Measurements from ENCODE around the gene PKD2L1.
"Not testable (repeated sequence)": the region's sequence is repeated elsewhere in the genome, so short reads cannot be mapped to it uniquely, and the experiment has no call there.

Gene PKD2L1

DNA sequence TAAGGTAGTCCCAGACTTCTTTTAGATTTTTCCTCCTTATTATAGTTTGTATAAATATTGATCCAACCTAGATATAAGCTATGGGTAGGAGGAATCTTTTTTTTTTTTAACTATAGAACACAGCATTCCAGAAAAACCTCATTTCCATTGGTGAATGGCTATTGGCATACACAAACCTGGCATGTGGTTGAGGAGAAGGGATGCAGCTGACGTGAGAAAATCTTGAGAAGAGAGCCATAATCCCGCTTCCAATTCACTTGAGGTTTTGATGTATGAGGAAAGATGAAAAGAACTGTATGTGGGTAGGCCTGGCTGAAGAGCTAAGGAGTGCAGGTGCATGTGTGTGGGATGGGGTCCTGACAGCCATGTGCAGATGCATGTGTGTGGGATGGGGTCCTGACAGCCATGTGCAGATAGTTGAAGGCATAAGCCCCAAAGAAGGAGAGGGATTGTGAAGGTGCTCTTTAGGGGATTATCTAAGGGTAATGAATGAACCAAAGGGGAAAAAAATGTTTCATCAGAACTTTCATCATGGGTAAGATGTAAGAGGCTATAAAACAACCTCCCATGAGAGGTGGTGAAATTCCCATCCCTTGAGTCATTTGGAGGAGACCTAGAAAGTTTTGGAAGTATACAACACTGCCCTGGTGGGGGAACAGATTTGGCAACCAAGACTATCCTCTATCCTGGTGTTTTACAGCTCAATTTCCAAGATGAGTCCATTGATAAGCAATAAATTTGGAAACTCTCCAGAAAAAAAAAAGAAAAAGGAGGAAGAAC is 3.8 kb upstream of the PKD2L1 start:
- peak; percentile 17 for DNase-seq (ENCODE audit: low read depth)

DNA sequence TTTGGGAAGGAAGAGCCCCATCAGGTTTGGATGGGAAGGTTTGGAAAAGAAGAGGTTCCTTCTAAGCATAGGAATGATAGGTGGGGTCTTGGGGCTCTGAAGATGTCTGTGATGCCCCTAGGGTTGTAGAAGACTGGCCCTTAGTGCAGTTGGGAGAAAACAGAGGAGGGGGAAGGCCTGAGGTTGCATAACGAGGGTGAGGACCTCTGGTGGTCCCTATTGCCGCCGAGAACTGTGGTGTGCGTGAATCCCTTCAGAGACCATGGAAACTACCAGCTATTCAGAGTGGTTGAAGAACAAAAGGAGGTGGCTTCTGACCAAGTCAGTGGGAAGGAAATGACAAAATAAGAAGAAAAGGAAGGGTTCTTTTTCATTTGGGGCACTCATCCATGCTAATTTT is 3.1 kb upstream of the PKD2L1 start:
- DNase-seq (ENCODE audit: low read depth), result no peak

DNA sequence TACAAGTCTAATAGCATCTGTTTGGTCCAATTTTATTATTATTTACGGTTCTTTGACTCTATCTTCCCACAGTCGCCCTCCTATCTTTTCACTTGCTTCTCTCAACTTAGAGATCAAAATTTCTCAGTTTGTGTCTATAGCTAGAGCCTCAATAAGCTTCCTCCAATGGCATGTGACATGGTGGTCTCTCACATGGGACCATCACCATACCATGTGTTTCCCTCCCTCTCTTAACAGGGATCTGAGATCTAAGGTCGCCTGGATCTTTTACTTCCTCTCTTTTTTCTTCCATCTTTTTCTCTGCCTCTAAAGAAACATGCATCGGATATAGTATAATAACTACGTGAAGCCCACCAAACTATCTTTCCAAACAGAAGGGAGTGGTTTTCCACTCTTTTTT is 1.8 kb downstream of the PKD2L1 start:
- no peak for DNase-seq (ENCODE audit: low read depth)

DNA sequence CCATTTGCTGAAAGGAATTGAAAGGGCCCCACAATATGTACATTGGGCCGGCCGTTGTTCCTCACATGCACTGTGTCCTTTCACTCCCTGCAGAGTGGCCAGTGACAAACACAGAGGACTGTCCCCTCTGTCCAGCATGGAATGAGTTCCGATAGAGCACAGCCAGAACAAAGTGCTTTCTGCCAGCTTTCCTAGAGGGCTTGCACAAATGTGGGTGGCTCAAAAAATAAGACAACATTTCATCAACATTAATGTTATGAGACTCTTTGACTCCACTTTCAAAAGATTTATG is 2.4 kb downstream of the PKD2L1 start:
- no peak for DNase-seq (ENCODE audit: low read depth)

GRCh38 chr10:100327007-100327717 is 2.9 kb downstream of the PKD2L1 start:
- DNase-seq (ENCODE audit: low read depth), result no peak

- peak; percentile 30 for DNase-seq (ENCODE audit: low read depth)
Measured at GRCh38 chr10:100325158-100325557, 4.9 kb downstream of the PKD2L1 start.

DNA sequence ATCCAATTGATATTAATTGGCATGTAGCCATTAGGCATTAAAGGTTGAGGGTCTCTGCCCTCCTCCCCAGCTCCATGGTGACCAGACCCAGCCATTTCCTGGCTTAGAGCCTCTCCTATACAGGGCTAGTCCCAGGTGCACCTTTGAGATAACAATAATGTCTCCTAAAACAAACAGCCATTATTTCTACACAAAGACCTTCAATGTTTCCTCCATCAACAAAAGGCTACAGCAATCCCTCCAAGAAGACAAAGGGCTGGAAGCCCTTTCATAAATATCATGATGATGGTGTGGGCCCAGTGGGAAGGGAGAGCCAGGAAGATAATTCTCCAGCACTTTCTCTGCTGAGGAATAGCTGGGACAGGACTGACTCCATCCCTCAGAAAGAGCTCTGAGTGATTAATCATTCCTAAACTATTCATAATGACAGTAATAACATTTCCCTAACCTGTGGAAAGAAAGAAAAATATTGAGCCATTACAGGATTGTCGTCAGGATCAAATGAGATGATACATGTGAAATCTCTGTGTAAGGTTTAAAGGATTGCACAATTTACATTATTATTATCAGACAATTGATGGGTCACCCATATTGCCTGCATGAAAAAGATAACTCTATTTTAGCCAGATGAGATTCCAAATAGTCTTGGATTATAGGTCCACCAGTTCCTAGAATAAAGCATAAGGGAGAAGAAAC is 10.2 kb downstream of the PKD2L1 start:
- DNase-seq (ENCODE audit: low read depth), result no peak

GRCh38 chr10:100318207-100318606 is 11.8 kb downstream of the PKD2L1 start:
- no peak for DNase-seq (ENCODE audit: low read depth)

DNA sequence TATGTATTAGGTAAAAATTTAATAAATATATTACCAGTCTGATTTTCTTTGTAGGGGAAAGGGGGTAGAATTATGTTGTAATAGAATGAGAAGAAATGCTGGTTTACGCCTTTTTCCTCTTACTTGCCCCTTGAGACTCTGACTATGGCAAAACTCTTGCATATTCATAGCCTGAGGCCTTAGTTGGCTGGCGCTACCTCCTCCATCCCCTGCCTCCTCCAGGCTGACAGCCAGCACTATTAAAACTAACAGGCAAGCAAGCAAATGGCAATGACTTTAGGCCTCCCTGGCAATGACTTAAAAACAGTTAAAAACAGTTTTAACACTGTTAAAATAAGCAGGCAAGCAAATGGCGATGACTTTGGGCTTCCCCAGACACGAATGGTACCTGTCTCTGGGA is 14.4 kb downstream of the PKD2L1 start:
- no peak for DNase-seq (ENCODE audit: low read depth)

DNA sequence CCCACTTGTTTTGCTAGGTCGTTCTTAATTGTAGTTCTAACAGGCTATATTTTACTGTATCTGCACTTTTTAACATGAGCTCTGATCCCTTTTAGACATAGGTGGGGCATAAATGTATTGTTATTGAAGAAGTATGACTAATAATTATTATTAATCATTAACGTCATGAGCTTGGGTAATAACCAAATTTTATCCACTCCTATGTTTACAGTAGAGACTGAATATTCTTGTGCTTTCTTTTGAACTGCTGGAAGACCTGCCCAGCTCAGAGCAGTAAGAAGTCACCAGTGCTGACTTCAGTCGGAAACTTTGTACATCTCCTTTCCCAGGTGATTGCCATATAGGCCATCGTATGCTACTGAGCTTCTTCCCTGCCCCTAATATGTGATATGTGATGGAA is 18.7 kb downstream of the PKD2L1 start:
- DNase-seq (ENCODE audit: low read depth), result no peak

DNA sequence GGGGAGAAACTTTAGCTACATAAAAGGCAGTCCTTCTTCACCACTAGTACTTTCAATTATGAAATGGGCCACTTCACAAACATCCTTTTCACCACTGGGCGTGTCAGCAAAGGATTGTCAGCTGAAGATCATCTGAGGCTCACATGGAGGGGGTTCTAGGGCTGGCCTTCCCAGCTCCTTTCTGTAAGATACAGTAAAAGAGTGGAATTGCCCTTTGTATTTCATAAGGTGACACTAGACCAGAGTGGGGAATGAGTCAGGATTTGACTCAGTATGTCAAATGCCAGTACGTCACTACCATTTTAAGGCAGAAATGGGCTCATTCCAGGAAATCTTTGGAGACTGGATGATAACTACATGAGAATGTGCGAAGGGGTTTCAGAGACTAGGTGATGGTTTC is 22.3 kb downstream of the PKD2L1 start:
- peak; percentile 48 for DNase-seq (ENCODE audit: low read depth)

DNA sequence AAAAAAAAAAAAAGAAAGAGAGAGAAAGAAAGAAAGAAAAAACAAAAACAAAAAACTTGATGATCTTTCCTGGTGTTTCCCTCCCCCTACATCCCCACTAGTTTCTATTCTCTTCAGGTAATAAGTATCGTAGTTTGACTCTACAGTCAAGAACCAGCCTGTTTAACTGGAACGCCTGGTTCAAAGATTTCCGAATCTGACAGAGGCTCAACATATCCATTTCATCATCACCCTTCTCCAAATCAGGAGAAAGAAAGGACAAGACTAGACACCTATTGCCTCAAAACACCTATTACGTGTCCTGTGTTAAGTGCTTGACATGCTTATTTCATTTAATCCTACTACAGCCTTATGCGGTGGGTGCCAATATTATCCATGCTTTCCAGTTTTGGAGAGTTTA is 23.2 kb downstream of the PKD2L1 start:
- DNase-seq (ENCODE audit: low read depth), result no peak

DNA sequence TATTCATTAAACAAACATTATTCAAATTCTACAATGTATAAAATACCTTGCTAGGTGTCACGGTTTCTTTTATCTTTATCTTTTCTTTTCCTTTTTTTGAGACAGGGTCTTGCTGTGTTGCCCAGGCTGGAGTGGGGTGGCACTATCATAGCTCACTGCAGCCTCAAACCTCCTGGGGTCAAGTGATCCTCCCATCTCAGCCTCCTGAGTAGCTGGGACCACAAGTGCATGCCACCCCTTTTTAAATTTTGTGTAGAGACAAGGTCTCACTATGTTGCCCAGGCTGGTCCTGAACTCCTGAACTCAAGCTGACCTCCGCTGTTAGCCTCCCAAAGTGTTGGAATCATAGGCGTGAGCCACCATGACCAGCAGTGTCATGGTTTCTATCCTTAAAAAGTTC is 25.6 kb downstream of the PKD2L1 start:
- no peak for DNase-seq (ENCODE audit: low read depth)

DNA sequence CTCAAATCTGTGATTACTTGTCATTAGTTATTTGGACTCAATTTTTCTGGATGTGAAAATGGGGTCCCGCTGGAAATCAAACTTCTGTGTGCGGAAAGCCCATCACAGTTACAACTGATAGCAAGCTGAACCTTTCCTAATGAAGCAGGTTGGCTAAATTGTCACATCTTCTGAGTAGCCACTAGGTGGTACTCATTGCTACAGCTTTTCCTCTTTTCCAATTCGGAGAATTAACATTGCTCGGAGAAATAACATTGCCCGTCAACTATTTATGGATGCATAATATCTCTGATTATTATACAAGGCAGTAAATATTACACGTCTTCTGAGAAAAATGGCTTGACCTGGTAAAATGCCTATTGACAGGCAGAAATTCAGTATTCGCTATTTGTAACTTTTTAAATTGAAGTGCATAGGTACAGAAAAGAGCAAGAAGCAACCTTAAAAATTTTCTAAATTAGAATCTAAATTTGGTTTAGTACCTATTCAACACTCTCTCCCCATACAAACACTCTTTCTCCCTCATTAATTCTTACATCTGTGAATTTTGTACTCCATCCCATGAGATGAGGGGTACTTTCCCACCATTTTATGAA is 26.2 kb downstream of the PKD2L1 start:
- DNase-seq (ENCODE audit: low read depth), result peak; percentile 33

DNA sequence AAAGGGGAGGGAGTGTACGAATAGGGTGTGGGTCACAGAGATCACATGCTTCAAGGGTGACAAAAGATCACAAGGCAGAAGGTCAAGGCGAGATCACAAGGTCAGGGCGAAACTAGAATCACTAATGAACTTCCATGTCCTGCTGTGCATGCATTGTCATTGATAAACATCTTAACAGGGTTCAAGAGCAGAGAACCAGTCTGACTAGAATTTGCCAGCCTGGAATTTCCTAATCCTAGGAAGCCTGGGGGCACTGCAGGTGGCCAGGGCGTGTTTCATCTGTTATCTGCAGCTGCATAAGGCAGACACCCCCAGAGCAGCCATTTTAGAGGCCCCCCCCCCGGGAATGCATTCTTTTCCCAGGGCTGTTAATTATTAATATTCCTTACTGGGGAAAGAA is 28.9 kb downstream of the PKD2L1 start:
- DNase-seq (ENCODE audit: low read depth), result not testable (repeated sequence)

- no peak for DNase-seq (ENCODE audit: low read depth)
Measured at GRCh38 chr10:100297242-100297641, 32.8 kb downstream of the PKD2L1 start.

DNA sequence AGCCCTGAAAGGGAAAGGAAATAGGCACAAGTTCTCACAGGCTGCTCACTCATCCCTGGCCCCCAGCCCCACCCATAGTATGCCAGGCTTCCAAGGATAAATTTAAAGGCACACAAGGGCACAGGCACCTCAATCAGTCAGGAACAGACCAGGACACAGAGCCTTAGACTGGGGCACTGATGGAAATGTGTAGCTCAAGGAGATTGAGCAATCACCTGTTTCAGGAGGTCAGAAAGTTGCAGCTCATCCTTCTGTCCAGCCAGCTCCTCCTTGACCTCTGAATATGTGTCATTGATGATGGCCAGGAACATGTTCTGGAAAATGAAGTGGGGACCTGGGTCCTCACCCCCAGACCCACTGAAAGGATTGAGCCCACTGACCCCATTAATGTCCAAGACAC is 37.0 kb downstream of the PKD2L1 start:
- DNase-seq (ENCODE audit: low read depth), result no peak

DNA sequence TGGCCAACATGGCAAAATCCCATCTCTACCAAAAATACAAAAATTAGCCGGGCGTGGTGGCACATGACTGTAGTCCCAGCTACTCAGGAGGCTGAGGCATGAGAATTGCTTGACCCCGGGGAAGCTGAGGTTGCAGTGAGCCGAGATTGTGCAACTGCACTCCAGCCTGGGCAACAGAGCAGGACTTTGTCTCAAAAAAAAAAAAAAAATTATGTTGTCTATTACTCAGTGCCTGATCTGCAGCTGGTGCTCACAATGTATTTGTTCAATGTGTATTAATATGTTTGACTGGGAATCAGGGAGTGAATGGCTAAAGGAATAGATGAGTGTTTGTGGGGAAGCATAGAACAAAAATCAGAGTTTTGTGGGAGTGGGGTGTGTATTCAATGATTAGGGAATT is 37.7 kb downstream of the PKD2L1 start:
- peak; percentile 6 for DNase-seq (ENCODE audit: low read depth)

DNA sequence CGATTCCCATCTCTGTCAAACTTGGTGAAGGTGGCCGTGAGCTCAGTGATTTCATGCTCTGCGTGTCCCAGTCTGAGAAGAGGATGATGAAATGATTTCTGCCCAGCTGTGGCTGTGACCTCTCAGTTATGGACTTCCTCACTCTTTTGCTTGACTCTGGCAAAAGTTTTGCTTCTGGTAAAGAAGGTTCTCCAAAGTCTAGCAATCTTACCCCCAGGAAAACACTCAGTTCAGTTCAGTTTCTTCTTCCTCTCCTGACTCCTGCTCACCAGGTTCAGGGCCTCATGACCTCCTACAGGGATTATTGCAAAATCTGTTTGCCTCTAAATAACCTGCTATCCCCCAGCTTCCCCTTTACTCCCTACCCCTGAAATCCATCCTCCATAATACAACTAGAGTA is 38.7 kb downstream of the PKD2L1 start:
- peak; percentile 3 for DNase-seq (ENCODE audit: low read depth)

GRCh38 chr10:100289641-100290040 is 40.4 kb downstream of the PKD2L1 start:
- DNase-seq (ENCODE audit: low read depth), result no peak

- DNase-seq (ENCODE audit: low read depth), result no peak
Measured at GRCh38 chr10:100288196-100288595, 41.8 kb downstream of the PKD2L1 start.

GRCh38 chr10:100287756-100288155 is 42.3 kb downstream of the PKD2L1 start:
- no peak for DNase-seq (ENCODE audit: low read depth)
